ENCODE data around the gene PFKL.
"Not testable (repeated sequence)": the region's sequence is repeated elsewhere in the genome, so short reads cannot be mapped to it uniquely, and the experiment has no call there.

PFKL gene

GRCh38 chr21:44337941-44338895, 38.4 kb downstream of the PFKL start:
- peak; percentile 20 for DNase-seq (ENCODE audit: low read depth, low spot score)
- H3K27ac ChIP-seq = peak overlapping the region; percentile 88

GRCh38 chr21:44338971-44339910, 39.4 kb downstream of the PFKL start, which contains the start of gene CFAP410:
TSS of gene CFAP410 (minus strand) at chr21:44339390. CDS start at chr21:44339194, 196 bp downstream.
- H3K27ac ChIP-seq = peak within 1 kb of the TSS; percentile 88
- peak; percentile 74 for DNase-seq (ENCODE audit: low read depth, low spot score)

GRCh38 chr21:44341726-44342458, 42.0 kb downstream of the PFKL start:
- not testable (repeated sequence) for DNase-seq (ENCODE audit: low read depth, low spot score); H3K27ac ChIP-seq

- H3K27ac ChIP-seq; DNase-seq (ENCODE audit: low read depth, low spot score): not testable (repeated sequence)
Measured at GRCh38 chr21:44342981-44343380, 43.1 kb downstream of the PFKL start.

- no peak for DNase-seq (ENCODE audit: low read depth, low spot score)
Measured at GRCh38 chr21:44344541-44345183, 44.8 kb downstream of the PFKL start.

GRCh38 chr21:44345495-44345894, 45.6 kb downstream of the PFKL start:
- DNase-seq (ENCODE audit: low read depth, low spot score) = no peak
- H3K27ac ChIP-seq = no peak overlapping the region

More at GRCh38 chr21:44344541-44345183, 44.8 kb downstream of the PFKL start:
- no peak overlapping the region for H3K27ac ChIP-seq

- no peak for DNase-seq (ENCODE audit: low read depth, low spot score)
- H3K27ac ChIP-seq = no peak overlapping the region
Measured at GRCh38 chr21:44347911-44348451, 48.1 kb downstream of the PFKL start.

GRCh38 chr21:44348861-44349260, 49.0 kb downstream of the PFKL start:
- no peak overlapping the region for H3K27ac ChIP-seq
- DNase-seq (ENCODE audit: low read depth, low spot score) = no peak

GRCh38 chr21:44349416-44349846, 49.6 kb downstream of the PFKL start:
- H3K27ac ChIP-seq = no peak overlapping the region
- DNase-seq (ENCODE audit: low read depth, low spot score) = no peak

- no peak overlapping the region for H3K27ac ChIP-seq
- DNase-seq (ENCODE audit: low read depth, low spot score) = no peak
Measured at GRCh38 chr21:44349847-44350772, 50.3 kb downstream of the PFKL start.

GRCh38 chr21:44350773-44351481, 51.1 kb downstream of the PFKL start:
- no peak overlapping the region for H3K27ac ChIP-seq
- no peak for DNase-seq (ENCODE audit: low read depth, low spot score)

- no peak overlapping the region for H3K27ac ChIP-seq
Measured at GRCh38 chr21:44351535-44352252, 51.8 kb downstream of the PFKL start.

GRCh38 chr21:44352253-44352860, 52.5 kb downstream of the PFKL start:
- DNase-seq (ENCODE audit: low read depth, low spot score) = no peak
- H3K27ac ChIP-seq = no peak overlapping the region

More at GRCh38 chr21:44351535-44352252, 51.8 kb downstream of the PFKL start:
- no peak for DNase-seq (ENCODE audit: low read depth, low spot score)

GRCh38 chr21:44353191-44353970, 53.5 kb downstream of the PFKL start, which contains the start of gene TRPM2:
TSS of gene TRPM2 (plus strand) at chr21:44353621. CDS start at chr21:44353701, 80 bp downstream.
- no peak within 1 kb of the TSS for H3K27ac ChIP-seq
- no peak for DNase-seq (ENCODE audit: low read depth, low spot score)

GRCh38 chr21:44354001-44354405, 54.1 kb downstream of the PFKL start:
- no peak overlapping the region for H3K27ac ChIP-seq
- DNase-seq (ENCODE audit: low read depth, low spot score) = no peak

Measured in epithelial cell of prostate (primary cell).